ENCODE data around the gene SMIM17. TPM values are rescaled to one million over a fixed set of nuclear protein-coding genes. Genes with fewer than 3 reads are reported as not detected.

The SMIM17 gene
- polyA plus RNA-seq, 1 of the 3 experiments (the other 2 are of a cell fraction) = 0.05 TPM

DNA sequence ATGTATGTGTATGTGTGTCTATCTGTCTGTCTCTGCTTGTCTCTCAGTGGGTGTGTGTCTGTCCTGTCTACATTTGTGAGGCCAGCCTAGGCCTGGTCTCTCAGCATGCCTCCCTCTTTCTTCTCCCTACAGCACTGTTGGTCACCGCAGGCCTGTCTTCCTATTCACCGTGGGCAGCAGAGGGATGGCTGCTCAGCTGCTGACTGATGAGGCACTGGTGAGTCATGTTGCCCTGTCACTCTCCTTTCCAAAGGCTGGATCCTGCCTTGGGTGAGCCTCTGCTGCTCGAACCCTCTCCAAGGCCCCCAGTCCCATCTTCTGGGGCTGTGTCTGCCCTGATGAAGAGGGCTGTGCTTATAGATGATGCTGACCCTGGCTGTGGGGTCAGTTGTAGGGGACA lies 41.6 kb upstream of the SMIM17 start (continued):
- TF ChIP-seq, protein P1, sequence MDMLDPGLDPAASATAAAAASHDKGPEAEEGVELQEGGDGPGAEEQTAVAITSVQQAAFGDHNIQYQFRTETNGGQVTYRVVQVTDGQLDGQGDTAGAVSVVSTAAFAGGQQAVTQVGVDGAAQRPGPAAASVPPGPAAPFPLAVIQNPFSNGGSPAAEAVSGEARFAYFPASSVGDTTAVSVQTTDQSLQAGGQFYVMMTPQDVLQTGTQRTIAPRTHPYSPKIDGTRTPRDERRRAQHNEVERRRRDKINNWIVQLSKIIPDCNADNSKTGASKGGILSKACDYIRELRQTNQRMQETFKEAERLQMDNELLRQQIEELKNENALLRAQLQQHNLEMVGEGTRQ (IDR thresholded peaks at IDR 0.05; ENCODE audit: borderline replicate concordance, low read depth, low read length) = no peak
- TF ChIP-seq FOXM1 (IDR thresholded peaks at IDR 0.05; ENCODE audit: low read depth) = no peak
- TF ChIP-seq ELF1 (IDR thresholded peaks at IDR 0.05) = no peak
- no peak for TF ChIP-seq YY1 (IDR thresholded peaks at IDR 0.05; ENCODE audit: low read depth)

DNA sequence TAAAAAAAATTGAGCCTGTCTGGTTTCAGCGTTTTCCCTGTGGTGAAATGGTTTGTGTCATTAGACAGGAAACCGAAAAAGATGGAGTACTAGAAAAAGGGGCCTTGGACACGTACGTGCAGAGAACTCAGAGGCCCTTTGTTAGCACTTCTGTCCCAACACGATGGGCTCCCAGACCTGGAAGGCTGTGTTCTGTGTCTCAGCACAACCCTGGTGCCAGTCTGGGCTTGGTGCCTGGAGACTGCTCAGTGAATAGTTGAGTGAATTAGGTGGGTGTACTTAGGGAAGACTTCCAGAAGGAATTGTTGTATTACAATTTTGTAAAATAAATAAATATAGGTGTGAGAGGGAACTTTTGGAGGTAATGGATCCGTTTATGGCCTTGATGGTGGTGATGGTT lies 39.1 kb upstream of the SMIM17 start:
- Histone ChIP-seq H3K79me2 (ENCODE audit: insufficient read depth) (peaks cover 94% of the 10 kb centered on the region), H3K27ac (ENCODE audit: low read depth in 2 of 2, low read length in 1 of 2) (no peak overlapping the region), H3K4me2 (no peak overlapping the region), H3K4me1 (ENCODE audit: control insufficient read depth in 1 of 2, insufficient read depth in 2 of 2, low read depth in 1 of 2, low read length in 1 of 2) (no peaks in the 10 kb centered on the region), H3K9ac (no peak overlapping the region), H3K36me3 (replicated peaks in 1 of 2; ENCODE audit: control insufficient read depth in 1 of 2, insufficient read depth in 2 of 2, low read length in 1 of 2) (peaks cover 32 to 68% of the 10 kb centered on the region in 2 experiments), H2AFZ (ENCODE audit: low read depth) (no peak overlapping the region), H4K20me1 (ENCODE audit: insufficient read depth) (no peaks in the 10 kb centered on the region), H3K27me3 (ENCODE audit: insufficient read depth) (no peaks in the 10 kb centered on the region), H3K9me2 (no peaks in the 10 kb centered on the region), H3K9me3 (peaks cover 5% of the 10 kb centered on the region; the same call in 1 of the 2 replicates), H3F3A (replicated peaks; ENCODE audit: insufficient read depth) (no peaks in the 10 kb centered on the region), H3K4me3 (ENCODE audit: low read depth in 2 of 2, low read length in 1 of 2) (no peak overlapping the region; a peak in 1 of 4 replicates)
- no peak for DNase-seq
- TF ChIP-seq YY1 (IDR thresholded peaks at IDR 0.05; ENCODE audit: low read depth) = no peak
- ChIA-PET POLR2A (no interaction called here), CTCF (interaction anchor here (1.1 kb wide), 1 partner anchor 12 kb away, joined by 4 read pairs; no protein-coding TSS in a partner anchor)
- 83% methylated on average over 6 of the region's 6 CpGs for WGBS (ENCODE audit: low lambda C conversion rate)

DNA sequence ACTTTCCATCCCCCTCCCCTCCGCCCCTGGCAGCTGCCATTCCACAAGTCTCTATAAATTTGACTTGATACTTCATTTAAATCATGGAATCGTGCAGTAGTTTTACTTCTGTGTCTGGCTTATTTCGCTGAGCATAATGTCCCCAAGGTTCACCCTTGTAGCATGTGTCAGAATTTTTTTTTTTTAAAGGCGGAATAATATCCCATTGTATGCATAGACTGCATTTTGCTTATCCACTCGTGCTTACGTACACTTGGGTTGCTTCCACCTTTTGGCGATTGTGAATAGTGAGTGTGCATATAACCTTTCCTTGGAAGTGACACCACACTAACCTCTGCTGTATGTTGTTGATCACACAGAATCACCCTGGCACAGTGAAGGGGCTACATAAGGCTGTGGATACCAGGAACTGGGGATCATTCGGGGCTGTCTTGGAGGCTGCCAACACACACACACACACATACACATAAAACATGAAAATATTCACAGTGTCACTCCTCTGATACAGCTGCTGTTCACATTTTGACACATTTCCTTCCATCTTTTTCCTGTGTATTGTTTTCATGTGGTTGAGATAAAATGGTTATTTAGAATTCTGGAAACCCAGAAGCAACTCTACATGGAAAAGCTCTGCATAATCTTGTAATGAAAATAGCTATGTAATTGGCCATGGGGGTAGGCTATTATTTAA lies 34.5 kb upstream of the SMIM17 start:
- ChIA-PET POLR2A (no interaction called here), CTCF (no interaction called here)
- peaks cover 85% of the 10 kb centered on the region for H3K79me2 ChIP-seq (ENCODE audit: insufficient read depth)

More for the DNA sequence above, 34.5 kb upstream of the SMIM17 start:
- WGBS (ENCODE audit: low lambda C conversion rate) = 93% methylated on average over 8 of the region's 8 CpGs
- DNase-seq = no peak
- Histone ChIP-seq H3K27ac (ENCODE audit: low read depth in 2 of 2, low read length in 1 of 2) (no peak overlapping the region), H3K9ac (no peak overlapping the region), H3K4me2 (no peak overlapping the region), H3F3A (replicated peaks; ENCODE audit: insufficient read depth) (no peaks in the 10 kb centered on the region), H3K36me3 (replicated peaks in 1 of 2; ENCODE audit: control insufficient read depth in 1 of 2, insufficient read depth in 2 of 2, low read length in 1 of 2) (peaks cover 18 to 50% of the 10 kb centered on the region in 2 experiments), H3K9me3 (peaks cover 5% of the 10 kb centered on the region; the same call in 1 of the 2 replicates), H2AFZ (ENCODE audit: low read depth) (no peak overlapping the region), H3K9me2 (no peaks in the 10 kb centered on the region), H3K4me3 (ENCODE audit: low read depth in 2 of 2, low read length in 1 of 2) (no peak overlapping the region), H3K27me3 (ENCODE audit: insufficient read depth) (no peaks in the 10 kb centered on the region), H3K4me1 (ENCODE audit: control insufficient read depth in 1 of 2, insufficient read depth in 2 of 2, low read depth in 1 of 2, low read length in 1 of 2) (no peaks in the 10 kb centered on the region), H4K20me1 (ENCODE audit: insufficient read depth) (no peaks in the 10 kb centered on the region)
- TF ChIP-seq NFIC (IDR thresholded peaks at IDR 0.05; ENCODE audit: borderline replicate concordance) (no peak), SIN3A (IDR thresholded peaks at IDR 0.05; ENCODE audit: borderline replicate concordance, low read depth, low read length) (no peak), FOXM1 (IDR thresholded peaks at IDR 0.05; ENCODE audit: low read depth) (no peak), SMC3 (IDR thresholded peaks at IDR 0.05; ENCODE audit: low read depth, low read length) (no peak), YY1 (IDR thresholded peaks at IDR 0.05; ENCODE audit: low read depth) (no peak), TEAD4 (IDR thresholded peaks at IDR 0.05; ENCODE audit: borderline replicate concordance, insufficient read depth) (no peak), MEF2A (IDR thresholded peaks at IDR 0.05; ENCODE audit: borderline replicate concordance, low read depth) (no peak), ELF1 (IDR thresholded peaks at IDR 0.05) (no peak), CHD2 (IDR thresholded peaks at IDR 0.05; ENCODE audit: low read length, partially characterized antibody) (no peak), POLR2AphosphoS5 (IDR thresholded peaks at IDR 0.05; ENCODE audit: low read depth, low read length) (no peak), GABPA (IDR thresholded peaks at IDR 0.05; ENCODE audit: low read depth) (no peak), MXI1 (IDR thresholded peaks at IDR 0.05; ENCODE audit: low read depth, low read length) (no peak), RAD21 (IDR thresholded peaks at IDR 0.05; ENCODE audit: low read length) (no peak), JUND (IDR thresholded peaks at IDR 0.05) (no peak), TCF12 (IDR thresholded peaks at IDR 0.05) (no peak), FOSL2 (IDR thresholded peaks at IDR 0.05; ENCODE audit: borderline replicate concordance, low read depth) (no peak)
- TF ChIP-seq, protein P2, sequence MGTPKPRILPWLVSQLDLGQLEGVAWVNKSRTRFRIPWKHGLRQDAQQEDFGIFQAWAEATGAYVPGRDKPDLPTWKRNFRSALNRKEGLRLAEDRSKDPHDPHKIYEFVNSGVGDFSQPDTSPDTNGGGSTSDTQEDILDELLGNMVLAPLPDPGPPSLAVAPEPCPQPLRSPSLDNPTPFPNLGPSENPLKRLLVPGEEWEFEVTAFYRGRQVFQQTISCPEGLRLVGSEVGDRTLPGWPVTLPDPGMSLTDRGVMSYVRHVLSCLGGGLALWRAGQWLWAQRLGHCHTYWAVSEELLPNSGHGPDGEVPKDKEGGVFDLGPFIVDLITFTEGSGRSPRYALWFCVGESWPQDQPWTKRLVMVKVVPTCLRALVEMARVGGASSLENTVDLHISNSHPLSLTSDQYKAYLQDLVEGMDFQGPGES (IDR thresholded peaks at IDR 0.05; ENCODE audit: low read depth, low read length) = no peak
- TF ChIP-seq, protein P3, sequence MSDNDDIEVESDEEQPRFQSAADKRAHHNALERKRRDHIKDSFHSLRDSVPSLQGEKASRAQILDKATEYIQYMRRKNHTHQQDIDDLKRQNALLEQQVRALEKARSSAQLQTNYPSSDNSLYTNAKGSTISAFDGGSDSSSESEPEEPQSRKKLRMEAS (IDR thresholded peaks at IDR 0.05; ENCODE audit: low read depth) = no peak
- TF ChIP-seq, protein P1 (IDR thresholded peaks at IDR 0.05; ENCODE audit: borderline replicate concordance, low read depth, low read length) = no peak

Data from SK-N-SH (cell line).